Duodenal mucosa (tissue), 2 donors: ENCODE results near the gene IVD.

ENCODE experiments used
- H3K27ac ChIP-seq: one replicate; pipeline ENCODE4 v1.7.0; 2013; ENCODE audit warnings: low read depth, low read length
- H3K27me3 ChIP-seq, 2 donors: one replicate each; pipeline ENCODE4 v1.7.0; 2013; ENCODE audit warnings: low read length in 2 of 2, control low read depth in 1 of 2; ENCODE audit not compliant: insufficient read depth in 2 of 2, control insufficient read depth in 1 of 2
- H3K36me3 ChIP-seq, 2 donors: one replicate each; pipeline ENCODE4 v1.7.0; 2013; ENCODE audit warnings: low read length in 2 of 2, control low read depth in 1 of 2; ENCODE audit not compliant: insufficient read depth in 2 of 2, control insufficient read depth in 1 of 2
- H3K4me1 ChIP-seq, 2 donors: one replicate each; pipeline ENCODE4 v1.7.0; 2013; ENCODE audit warnings: low read length in 2 of 2, control low read depth in 1 of 2; ENCODE audit not compliant: insufficient read depth in 2 of 2, control insufficient read depth in 1 of 2
- H3K4me3 ChIP-seq, 2 donors: one replicate each; pipeline ENCODE4 v1.7.0; 2013; ENCODE audit warnings: low read length in 2 of 2, low read depth in 1 of 2
- H3K9ac ChIP-seq, 2 donors: one replicate each; pipeline ENCODE4 v1.7.0; 2013; ENCODE audit warnings: low read length in 2 of 2, low read depth in 1 of 2
- H3K9me3 ChIP-seq, 2 donors: one replicate each; pipeline ENCODE4 v1.7.0; 2013; ENCODE audit warnings: low read length in 2 of 2, control low read depth in 1 of 2; ENCODE audit not compliant: control insufficient read depth in 1 of 2

IVD gene

DNA sequence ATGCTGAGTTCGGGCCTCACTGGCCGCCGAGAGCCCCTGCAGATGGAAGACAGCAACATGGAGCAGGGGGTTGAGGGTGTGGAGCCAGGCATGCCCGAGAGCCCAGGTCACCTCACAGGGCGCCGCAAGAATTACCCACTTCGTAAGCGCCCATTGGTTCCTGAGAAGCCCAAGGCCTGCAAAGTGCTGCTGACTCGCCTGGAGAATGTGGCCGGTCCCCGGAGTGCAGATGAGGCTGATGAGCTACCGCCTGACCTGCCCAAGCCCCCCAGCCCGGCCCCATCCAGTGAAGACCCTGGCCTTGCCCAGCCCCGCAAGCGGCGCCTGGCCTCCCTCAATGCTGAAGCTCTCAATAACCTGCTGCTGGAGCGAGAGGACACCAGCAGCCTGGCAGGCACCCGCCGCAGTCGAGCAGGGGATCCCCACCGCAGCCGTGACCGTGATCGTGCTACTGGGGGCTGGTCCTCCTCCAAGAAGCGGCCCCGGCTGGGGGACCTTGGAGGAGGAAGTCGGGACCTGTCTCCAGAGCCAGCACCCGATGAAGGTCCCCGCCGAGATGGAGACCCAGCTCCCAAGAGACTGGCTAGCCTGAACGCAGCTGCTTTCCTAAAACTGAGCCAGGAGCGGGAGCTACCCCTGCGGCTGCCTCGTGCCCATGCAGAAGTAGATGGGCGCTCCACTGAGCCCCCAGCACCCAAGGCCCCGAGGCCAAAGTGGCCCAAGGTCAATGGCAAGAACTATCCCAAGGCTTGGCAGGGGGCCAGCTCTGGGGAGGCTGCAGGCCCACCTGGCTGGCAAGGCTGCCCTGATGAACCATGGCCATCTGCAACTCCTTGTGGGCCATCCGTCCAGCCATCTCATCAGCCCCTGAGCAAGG is 53.1 kb downstream of the IVD start:
- H3K36me3 ChIP-seq = peaks cover 16 to 35% of the 10 kb centered on the region in 2 donors
- peaks cover 28 to 33% of the 10 kb centered on the region in 2 donors for H3K4me1 ChIP-seq
- no peak overlapping the region for H3K27ac ChIP-seq
- no peak overlapping the region for H3K4me3 ChIP-seq
- no peaks in the 10 kb centered on the region for H3K9me3 ChIP-seq
- H3K27me3 ChIP-seq = no peaks in the 10 kb centered on the region
- no peak overlapping the region for H3K9ac ChIP-seq

DNA sequence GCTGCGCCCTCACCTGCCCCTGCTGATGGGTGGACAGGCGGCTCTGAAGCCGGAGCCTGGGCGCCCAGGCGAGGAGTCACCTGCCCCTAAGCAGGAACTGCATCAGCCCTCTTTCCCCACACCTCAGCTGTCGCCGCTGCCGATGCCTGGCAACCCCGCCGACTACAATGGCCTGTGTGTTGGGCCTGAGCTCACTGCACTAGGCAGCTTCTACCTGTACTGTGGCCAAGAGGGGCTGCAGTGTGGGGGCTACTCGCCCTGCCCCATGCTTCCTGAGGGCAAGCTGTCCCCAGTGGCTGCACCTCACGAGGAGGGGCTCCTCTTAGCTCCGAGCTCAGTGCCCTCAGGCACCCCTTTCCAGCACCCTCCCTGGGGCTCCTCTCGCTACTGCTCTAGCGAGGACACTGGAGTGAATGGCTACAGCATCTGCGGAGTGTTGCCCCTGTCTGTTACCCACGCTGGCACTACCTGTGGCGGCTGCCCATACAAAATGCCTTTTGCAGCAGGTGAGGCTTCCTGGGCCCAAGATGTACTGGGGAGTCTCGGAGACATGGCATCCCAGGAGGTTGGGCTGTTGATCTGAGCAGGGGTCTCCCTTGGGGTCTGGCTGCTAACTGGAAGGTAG is 53.9 kb downstream of the IVD start:
- H3K36me3 ChIP-seq = peaks cover 18 to 42% of the 10 kb centered on the region in 2 donors

DNA sequence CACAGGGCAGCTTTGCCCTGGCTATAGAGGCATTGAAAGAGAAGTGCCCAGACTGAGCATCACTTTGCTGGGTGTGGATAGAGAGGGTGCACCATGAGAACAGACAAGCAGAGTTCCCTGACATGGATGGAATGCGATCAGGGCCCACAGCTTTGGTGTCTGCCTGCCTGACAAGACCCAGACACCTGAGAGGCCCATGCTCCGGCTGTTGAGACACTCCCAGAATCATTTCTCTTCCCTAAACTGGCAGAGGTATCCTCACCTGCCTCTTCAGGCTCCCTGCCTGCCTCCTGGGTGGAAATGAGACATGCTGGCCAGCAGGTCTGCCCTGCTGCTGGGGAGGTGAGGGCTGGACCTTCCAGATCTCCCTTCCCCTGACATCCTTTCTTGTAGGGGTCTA is 54.8 kb downstream of the IVD start:
- no peaks in the 10 kb centered on the region for H3K27me3 ChIP-seq
- no peak overlapping the region for H3K4me3 ChIP-seq
- no peak overlapping the region for H3K9ac ChIP-seq
- peaks cover 26 to 51% of the 10 kb centered on the region in 2 donors for H3K36me3 ChIP-seq
- no peak overlapping the region for H3K27ac ChIP-seq
- no peaks in the 10 kb centered on the region for H3K9me3 ChIP-seq
- H3K4me1 ChIP-seq = peaks cover 12 to 16% of the 10 kb centered on the region in 2 donors

More for the DNA sequence above, 53.9 kb downstream of the IVD start:
- no peaks in the 10 kb centered on the region for H3K9me3 ChIP-seq
- H3K27me3 ChIP-seq = no peaks in the 10 kb centered on the region
- H3K4me1 ChIP-seq = peaks cover 21 to 25% of the 10 kb centered on the region in 2 donors
- no peak overlapping the region for H3K4me3 ChIP-seq
- no peak overlapping the region for H3K9ac ChIP-seq
- no peak overlapping the region for H3K27ac ChIP-seq

DNA sequence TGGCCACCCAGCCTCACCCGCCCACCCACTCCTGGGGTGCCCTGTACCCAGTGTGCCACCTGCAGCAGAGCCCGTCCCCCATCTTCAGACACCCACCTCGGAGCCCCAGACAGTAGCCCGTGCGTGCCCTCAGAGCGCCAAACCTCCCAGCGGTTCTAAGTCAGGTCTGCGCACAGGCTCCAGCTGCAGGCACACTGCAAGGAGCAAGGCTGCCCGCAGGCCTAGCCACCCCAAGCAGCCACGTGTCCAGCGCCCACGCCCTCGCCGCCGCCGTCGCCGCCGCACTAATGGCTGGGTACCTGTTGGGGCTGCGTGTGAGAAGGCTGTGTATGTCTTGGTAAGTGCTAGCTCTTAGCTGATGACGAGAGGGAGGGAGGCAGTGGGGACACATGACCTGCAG is 56.4 kb downstream of the IVD start:
- H3K27ac ChIP-seq = no peak overlapping the region
- no peaks in the 10 kb centered on the region for H3K27me3 ChIP-seq
- no peak overlapping the region for H3K4me3 ChIP-seq
- peaks cover 39 to 62% of the 10 kb centered on the region in 2 donors for H3K36me3 ChIP-seq
- H3K4me1 ChIP-seq = peaks cover 0 to 4% of the 10 kb centered on the region in 2 donors
- H3K9ac ChIP-seq = no peak overlapping the region
- no peaks in the 10 kb centered on the region for H3K9me3 ChIP-seq

DNA sequence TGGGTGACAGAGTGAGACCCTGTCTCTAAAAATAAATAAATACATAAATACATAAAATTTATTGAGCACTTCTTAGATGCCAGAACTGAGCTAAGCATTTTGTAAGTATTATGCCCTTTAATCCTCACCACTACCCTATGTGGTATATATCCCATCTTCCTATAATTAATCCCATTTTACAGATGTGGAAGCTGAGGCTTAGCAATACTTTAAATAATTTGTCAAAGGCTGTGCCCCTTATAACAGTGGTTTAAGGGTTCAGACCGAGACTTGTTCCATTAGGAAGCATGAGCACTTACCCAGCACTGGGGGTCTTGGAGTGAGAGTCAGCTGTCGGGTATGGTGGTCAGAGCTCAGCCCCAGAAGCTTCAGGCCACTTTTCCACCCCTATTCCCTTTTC is 57.7 kb downstream of the IVD start:
- H3K36me3 ChIP-seq = peaks cover 42 to 63% of the 10 kb centered on the region in 2 donors
- H3K9me3 ChIP-seq = no peaks in the 10 kb centered on the region
- no peaks in the 10 kb centered on the region for H3K27me3 ChIP-seq
- no peaks in the 10 kb centered on the region for H3K4me1 ChIP-seq
- no peak overlapping the region for H3K4me3 ChIP-seq
- H3K9ac ChIP-seq = no peak overlapping the region
- H3K27ac ChIP-seq = no peak overlapping the region

DNA sequence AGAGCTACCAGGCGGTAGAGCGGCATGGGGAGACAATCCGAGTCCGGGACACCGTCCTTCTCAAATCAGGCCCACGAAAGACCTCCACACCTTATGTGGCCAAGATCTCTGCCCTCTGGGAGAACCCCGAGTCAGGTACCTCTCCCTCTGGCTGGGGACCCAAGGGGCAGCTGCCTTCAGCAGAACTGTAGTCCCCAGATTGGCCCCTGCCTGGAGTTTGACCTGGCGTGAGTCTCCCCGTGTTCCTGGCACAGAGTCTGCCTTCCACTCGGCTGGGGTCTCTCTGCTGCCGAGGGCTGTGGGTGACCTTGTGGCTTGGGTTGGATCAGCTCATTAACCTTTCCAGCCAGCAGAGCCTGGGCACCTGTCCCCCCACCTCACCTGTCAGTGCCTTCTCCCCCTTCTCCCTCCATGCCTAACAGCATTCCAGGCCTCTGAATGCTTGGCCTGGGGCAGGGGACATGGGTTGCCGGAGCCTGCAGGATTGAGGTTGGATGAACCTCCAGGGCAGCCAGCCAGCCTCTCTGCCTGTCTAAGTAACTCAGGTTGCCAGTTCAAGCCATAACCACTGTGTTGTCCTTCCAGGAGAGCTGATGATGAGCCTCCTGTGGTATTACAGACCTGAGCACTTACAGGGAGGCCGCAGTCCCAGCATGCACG is 58.4 kb downstream of the IVD start:
- Histone ChIP-seq H3K36me3 (peaks cover 42 to 59% of the 10 kb centered on the region in 2 donors), H3K4me1 (no peaks in the 10 kb centered on the region), H3K4me3 (no peak overlapping the region), H3K27me3 (no peaks in the 10 kb centered on the region), H3K27ac (no peak overlapping the region), H3K9me3 (no peaks in the 10 kb centered on the region), H3K9ac (no peak overlapping the region)

DNA sequence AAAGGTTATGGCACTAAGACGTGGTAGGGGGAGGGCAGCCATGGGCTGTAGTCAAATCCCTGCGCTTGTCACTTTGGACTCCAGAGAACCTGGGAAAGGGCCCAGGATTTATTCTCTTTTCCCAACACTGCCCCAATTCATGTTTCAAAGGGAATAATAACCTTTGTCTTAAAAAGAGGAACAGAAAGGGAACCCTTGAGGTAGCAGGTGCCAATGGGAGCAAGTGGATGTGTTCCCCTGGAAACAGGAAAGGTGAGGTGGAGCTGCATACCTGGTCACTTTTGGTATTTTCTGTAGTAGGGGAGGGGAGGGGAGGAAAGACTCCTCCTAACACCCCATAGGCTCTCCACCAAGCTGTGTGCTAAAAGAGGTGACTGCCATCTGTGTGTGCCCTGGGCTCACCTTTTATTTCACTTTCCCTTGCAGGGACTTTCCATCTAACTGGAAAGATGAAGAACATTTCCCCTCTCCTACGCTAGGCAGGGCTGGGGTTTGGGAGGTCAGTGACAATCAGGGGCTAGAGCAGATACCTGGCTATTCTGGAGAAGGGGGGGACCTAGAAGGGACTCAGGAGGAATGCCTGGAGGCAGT is 59.1 kb downstream of the IVD start:
- H3K9me3 ChIP-seq = no peaks in the 10 kb centered on the region
- H3K27ac ChIP-seq = no peak overlapping the region
- no peak overlapping the region for H3K9ac ChIP-seq
- H3K4me1 ChIP-seq = no peaks in the 10 kb centered on the region
- no peaks in the 10 kb centered on the region for H3K27me3 ChIP-seq
- H3K4me3 ChIP-seq = no peak overlapping the region
- peaks cover 37 to 52% of the 10 kb centered on the region in 2 donors for H3K36me3 ChIP-seq

DNA sequence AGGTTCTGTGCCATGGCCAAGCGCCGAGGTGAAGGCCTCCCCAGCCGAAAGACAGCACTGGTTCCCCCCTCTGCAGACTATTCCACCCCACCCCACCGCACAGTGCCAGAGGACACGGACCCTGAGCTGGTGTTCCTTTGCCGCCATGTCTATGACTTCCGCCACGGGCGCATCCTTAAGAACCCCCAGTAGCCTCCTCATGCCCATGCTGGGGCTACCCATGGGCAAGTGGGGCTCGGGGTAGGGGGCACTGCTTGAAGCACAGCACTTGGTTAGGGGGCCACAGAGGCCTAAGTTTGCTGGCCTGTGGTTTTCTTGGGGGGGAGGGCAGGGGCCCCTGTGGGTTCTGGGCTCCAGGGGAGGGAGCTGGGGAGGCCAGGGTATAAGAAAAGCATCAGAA is 60.3 kb downstream of the IVD start:
- Histone ChIP-seq H3K27me3 (no peaks in the 10 kb centered on the region), H3K27ac (no peak overlapping the region), H3K9ac (no peak overlapping the region), H3K9me3 (no peaks in the 10 kb centered on the region), H3K4me3 (no peak overlapping the region), H3K36me3 (peaks cover 33 to 41% of the 10 kb centered on the region in 2 donors), H3K4me1 (peaks cover 4 to 7% of the 10 kb centered on the region in 2 donors)

DNA sequence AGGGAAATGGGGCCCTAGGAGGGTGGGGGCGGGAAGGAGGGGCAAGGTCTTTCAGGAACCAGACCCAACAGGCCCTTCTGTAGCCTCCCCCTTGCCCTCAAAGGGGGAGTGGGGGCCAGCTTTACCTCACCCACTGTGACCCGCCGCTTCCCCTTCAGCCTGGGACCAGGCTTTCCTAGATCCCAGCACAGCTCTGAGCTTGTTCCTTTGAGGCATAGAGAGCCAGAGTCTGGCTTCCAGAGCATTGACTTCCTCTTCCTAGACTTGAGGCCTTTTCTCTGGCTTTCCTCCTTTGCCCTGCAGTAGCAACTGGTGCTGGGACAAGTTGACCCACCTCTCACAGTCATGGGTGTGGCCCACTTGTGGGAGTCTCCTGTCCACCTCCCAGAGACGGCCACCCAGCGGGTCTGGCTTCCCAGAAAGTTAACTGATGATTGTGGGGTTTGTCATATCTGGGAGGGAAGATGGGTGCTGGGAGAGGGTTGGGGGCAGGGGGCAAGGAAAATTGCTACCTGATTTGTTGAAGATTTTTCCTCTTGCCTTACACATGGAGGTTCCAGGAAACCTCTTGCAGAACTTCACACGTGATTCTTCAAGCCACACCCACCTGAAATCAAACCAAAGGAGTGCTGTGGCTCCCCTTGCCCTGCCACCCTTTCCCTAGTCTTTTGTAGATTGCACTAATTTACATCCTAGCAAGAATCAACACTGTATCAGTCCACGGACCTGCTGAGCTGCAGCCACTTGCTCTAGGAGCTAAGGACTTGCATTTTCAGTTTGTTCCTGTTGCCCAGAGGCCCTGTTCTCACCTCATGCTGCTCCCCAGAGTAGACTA is 61.0 kb downstream of the IVD start:
- no peaks in the 10 kb centered on the region for H3K27me3 ChIP-seq
- no peak overlapping the region for H3K27ac ChIP-seq
- H3K4me1 ChIP-seq = peaks cover 6 to 12% of the 10 kb centered on the region in 2 donors
- peaks cover 33 to 41% of the 10 kb centered on the region in 2 donors for H3K36me3 ChIP-seq
- H3K4me3 ChIP-seq = no peak overlapping the region
- no peak overlapping the region for H3K9ac ChIP-seq
- no peaks in the 10 kb centered on the region for H3K9me3 ChIP-seq
